Activated T-cell treated with anti-CD3 and anti-CD28 coated beads for 48 hours (primary cell): ENCODE results near the gene AASDHPPT.

ENCODE experiments used
- DNase-seq: peaks from one replicate; pipeline ENCODE4 v3.0.0-alpha.2; 2020; ENCODE audit warnings: low read depth

Gene AASDHPPT

DNA sequence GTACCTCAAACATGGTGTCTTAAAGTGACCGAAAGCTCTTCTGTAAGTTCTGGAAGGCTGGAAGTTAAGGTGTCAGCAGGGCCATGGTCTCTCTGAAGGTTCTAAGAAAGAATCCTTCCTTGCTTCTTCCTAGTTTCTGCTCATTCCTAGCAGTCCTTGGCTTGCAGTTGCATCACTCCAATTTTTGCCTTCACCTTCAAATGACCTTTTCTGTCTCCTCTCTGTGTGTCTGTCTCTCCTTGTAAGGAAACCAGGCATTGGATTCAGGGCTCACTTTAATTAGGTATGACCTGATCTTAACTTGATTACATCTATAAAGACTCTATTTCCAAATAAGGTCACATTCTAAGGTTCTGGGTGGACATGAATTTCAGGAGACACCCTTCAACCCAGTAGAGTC lies 8.7 kb downstream of the AASDHPPT start:
- no peak for DNase-seq

DNA sequence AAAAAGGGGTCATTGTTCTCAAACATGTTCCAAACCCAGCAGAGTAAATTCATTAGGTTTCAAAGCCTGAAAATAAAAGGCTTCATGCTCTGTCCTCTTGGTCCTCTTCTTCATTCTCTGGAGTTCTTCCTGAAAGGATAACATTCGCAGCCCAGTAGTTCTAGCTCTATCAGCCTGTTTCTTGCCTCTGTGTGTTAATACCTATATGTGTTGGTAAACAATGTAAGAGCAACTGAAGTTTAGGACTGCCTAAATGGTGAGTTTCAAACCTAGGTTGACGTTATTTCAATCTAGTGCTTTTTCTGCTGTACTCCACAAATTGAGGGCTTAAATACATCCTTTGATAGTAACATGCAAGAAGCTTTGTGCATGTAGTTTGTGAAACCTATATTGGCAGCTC lies 9.4 kb downstream of the AASDHPPT start:
- no peak for DNase-seq

DNA sequence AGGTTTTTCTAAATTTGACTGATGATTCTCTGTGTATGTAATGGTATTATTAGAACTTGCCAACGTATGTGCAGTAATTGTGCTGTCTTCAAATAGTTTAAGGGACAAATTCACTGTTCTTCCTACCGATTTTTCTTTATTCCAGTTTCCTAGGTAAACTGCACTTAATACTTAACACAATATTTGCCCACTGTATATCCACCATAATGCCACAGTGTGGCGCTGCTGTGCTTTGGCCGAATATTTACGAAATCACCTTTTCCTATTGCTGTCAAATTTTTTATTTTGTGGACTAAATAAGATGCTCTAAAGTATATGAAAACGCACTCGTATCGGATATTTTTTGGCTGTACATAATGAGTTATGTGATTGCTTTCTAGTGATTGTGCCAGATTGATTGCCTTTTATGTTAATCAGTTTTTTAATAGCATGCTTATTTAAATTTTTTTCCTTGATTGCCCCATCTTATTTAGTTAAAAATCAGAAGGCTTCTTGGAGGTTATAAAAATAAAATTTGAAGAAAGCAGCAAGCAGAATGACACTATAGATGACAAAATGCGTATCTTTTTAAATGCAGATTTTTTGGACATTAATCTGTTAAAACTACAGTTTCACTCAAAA lies 10.5 kb downstream of the AASDHPPT start:
- peak; percentile 24 for DNase-seq

DNA sequence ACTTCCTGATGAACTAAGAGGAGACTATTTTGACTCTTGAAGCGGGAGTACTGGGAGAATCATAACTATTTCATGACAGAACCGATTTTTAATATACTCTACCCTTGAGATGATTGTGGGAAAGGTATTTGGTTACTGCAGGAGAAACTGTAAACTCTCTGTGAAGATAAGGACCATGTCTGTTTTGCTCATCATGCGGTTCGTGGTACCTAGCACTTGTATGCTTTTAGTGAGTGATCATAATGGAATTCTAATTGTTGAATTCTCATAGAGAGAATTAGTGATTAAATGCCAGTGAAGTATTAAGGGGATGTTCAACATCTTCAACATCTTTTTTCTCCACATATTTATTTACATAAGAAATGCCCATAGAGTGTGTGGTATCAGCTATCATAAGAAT lies 11.4 kb downstream of the AASDHPPT start:
- DNase-seq = no peak

DNA sequence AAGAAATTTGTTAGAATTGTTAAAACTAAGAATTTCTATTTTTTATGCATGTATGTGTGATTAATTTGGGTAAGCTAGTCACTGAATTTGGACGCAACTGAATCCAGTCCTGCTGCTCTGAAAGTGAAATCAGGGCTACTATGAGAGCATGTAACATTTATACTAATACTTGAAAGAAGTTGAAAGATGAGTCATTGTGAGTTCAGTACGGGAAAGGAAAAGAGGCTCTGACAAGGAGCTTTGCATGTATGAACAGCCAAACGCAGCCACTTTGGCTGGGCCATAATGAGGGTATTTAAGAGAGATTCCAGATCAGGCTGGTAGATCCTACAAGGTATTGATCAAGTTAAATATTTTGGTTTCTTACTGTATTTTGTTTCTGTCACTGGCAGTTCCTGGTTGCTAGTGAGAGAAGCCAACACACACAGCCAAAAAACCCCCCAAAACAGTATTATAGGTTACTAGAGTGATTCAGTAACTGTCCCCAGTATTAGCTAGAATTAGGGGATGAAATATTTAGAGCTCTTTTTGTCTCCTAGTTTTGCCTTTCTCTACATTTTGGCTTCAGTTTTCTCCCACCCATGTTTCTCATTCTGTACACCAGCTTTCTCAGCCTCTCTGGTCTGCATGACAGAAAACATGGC lies 14.1 kb downstream of the AASDHPPT start:
- peak; percentile 14 for DNase-seq

DNA sequence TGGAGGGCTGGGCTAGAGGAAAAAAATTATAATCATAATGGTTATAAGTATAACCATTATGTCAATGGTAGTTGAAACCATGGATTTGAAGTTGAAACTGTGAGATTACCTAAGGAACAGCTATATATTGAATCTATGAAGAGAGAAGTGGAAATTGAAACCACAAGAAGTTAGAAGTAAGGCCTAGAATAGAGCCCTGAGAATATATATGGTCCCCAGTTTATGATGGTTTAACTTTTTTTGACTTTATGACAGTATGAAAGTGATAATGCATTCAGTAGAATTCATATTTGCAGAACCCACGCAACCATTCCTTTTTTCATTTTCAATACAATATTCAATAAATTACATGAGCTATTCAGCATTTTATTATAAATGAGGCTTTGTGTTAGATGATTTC lies 15.0 kb downstream of the AASDHPPT start:
- no peak for DNase-seq

DNA sequence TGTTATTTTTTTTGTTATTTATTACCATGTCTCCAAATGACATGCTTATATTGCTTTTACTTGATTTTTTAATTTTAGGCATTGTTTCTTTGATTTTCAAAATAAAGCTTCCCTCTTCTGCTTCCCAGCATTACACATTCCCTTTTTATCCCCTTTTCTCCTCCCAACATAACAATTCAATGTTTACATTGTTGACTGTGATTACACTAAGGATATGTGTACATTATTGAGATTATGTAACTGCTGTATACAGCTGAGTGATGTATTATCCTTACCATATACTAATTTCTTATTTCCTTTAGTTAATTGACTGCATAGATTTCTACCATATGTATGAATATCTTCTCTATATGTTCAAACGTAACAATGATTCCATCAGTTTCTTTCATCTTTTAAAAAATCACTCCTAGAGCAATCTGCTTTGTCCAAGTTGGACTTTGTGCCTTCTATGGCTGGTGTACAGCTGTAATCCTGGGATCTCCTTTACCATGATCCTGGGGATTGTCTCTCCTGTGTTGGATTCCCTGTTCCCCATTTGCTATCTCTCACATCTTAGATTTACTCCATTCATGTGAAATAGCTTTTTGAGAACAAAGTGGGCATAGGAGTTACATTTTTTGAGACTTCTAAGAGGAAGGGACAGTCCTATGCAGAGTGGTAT lies 21.6 kb downstream of the AASDHPPT start:
- DNase-seq = no peak

DNA sequence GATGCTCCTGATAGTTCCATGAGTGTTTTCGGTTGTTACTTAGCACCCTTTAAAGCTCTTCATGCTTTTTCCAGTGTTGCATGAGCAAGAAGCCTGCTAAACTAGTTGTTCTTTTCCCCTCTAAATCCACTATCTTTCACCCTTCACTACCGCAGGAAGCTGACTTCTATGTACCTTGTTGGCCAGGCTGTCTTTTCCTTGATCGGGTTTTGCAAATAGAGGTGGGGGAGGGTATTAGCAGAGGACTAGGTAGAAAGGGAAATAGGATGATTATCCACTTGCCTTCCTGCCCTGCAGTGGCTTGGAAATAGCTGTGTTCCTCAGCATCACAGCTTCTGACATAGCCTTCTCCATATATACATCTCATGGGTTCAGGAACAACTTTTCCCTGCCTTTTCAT lies 23.9 kb downstream of the AASDHPPT start:
- DNase-seq = no peak

DNA sequence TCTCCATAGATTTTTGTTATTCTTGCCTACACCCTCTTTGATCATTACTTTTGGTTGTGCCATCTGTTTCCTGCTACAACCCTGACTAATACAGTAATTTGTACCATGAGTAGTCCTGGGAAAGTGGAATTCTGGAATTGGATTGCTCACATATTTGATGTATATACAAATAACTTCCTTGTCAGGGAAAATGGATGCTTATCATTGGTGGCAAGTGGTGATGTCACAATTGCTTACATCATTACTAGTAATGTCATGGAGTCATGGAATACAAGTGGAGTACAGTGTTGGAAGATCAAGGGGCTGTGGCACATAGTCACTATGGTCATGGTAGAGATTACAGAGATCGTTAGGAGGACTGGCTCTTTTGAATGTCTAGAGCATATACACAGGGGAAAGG lies 24.4 kb downstream of the AASDHPPT start:
- no peak for DNase-seq

DNA sequence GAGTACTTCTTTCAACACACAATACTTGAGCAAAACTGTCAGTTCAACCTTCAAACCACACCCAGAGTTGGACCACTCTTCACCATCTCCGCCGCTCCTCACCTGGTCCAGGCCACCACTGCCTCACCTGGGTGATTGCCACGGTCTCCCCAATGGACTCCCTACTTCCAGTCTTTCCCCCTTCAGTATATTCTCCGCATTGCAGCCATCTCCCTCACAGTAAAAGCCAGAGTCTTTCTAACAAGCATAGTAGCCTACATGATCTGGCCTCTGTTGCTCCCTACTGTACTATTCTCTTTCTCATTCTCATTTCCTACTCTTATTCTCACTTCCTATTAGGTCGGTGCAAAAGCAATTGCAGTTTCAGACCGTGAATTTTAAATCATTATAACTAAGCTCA lies 28.5 kb downstream of the AASDHPPT start:
- no peak for DNase-seq

DNA sequence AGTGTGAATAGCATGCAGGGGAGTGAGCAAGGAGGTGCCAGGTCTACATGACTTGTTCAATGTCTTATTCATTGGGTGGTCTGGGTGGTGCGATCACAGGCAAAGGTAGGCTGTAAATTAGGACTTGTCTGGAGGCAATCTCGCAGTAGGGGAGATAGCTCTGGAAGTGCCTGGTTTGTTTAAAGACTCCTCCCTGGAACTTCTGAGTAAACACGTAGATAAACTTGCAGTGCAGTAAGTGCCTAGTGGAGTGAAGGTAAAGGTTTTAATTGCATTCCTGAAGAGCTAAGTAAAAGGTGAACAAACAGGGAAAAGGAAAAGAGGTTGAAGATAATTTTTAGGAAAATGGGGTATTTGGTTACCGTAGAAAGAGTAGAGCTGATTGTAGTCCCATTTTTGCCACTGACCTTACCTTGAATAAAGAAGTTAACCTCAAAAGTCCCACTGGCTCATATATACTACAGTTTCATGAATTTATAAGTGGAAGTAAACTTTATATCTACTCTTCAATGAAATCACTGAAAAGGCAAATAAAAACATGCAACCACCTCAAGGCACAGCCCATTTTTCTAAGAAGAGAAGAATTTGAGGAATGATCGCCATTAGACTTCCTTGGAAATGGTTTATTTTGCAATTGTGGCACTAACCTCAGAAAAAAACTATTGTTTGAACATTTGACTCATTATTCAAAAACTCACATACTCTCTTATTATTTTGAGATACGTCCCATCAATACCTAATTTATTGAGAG lies 44.3 kb downstream of the AASDHPPT start:
- no peak for DNase-seq

DNA sequence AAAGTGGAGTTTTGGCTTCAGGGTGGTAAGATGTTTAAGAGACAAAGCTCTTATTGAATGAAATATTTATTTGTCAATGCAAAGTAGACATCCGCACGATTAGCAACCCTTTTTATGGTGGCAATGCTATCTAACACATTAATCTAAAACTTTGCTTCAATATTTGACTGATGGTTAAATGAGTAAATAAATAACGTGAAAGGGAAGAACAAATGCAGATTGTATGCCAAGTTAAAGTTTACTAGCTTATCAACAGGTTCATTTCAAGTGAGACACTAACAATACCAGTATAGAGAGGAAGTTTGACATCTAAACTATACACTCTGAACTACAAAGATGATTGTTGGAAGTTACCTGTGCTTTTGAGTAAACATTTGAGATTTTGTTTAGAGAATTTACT lies 50.1 kb downstream of the AASDHPPT start:
- no peak for DNase-seq

DNA sequence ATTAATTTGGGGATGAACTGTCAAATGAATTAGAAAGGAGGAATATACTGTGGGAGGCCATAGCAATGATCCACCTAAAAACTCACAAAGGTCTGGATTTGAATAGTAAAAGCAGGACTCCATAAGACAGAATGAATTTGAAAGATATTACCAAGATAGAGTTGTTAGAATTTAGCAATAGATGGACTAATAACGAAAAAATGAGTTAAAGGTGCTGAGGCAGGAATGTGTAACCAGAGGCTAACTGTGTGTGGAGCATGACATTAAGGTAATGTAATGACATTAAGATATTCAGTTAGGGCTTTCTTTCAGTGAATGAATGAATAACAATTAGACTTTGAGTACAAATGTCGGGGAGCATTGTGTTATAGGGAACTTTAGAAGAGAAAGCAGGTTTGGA lies 51.3 kb downstream of the AASDHPPT start:
- DNase-seq = no peak

DNA sequence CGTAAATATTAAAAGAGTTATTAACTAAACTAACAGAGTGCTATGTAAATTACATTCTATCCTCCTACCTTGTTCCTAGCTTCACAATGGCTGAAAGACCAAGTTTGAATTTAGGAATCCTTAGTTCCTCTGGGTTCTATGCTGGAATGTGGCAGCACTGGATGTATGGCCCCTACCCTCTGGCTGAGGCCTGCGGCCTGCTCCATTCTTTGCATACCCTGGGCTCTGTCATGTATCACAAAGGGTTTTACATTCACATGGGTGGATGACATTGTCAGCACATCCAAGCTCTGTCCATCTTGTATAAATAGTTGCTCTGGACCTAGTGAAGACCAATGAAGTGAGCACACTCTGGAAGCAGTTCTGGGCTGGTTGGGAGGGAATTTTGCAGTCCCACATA lies 54.5 kb downstream of the AASDHPPT start:
- no peak for DNase-seq

DNA sequence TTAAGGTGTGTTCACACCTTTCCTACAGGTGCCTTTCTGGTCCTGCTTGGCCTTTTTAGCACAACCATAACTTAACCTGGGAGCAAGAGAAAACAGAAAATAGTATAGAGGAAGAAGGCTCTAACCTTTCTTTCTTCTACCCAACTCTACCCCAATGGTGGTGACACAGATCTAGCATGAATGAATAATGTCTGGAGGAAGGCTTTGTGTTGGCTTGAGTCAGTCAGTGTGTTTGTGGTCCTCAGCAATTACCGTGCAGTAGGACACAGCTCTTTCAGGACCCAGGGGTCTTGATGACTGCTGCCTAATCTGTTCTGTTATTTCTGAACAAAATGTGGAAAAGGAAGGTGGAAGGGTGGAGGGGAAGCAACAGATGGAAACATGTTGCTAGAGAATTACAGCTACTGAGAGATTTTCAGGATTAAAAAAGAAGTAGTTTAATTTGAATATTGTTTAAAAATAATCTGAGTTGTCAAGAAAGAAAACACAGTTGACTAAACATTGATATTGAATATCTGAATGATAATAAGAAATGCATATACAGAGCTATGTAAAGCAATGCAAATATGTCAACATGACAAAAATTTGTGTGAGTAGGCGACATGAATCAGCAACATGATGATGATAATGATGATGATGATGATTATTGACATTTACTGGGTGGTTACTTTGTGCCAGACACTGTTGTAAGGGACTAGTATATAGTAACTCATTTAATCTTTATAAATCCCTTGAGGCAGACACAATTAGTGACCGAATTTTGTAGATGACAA lies 55.3 kb downstream of the AASDHPPT start:
- DNase-seq = no peak

DNA sequence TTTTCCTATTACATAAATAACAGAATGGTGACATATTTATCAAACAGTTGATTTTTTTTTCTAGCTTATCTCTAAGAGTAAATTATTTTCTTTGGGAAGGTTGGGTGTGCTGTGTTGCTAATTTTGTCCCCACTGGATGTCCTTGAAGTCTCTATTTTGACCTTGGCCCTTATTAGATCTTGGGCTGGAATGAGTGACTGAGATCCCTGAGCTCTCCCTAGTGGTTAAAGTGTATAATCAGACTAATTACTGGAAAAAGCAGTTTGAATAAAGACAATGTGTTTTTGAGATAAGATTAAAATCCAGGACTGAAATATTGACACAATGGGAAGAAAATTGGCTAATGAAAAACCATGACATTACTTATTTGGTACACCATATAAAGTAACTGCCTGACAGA lies 56.1 kb downstream of the AASDHPPT start:
- no peak for DNase-seq

DNA sequence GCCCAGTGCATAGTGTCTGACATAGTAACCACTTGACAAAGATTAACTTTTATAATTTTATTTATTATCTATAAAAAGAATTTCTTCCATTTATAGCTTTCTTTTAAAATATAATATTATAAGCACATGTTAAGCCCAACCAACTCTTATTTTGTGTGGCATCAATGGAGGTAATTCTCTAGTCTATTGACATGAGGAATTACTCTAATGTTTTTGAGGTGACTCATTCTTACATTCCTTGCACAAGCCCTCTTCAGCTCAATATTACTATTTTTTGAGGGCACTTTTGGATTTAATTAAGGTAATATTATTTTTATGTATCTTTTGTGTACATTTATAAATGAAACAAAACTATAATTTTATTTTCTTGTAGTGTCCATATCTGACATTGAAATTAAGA lies 59.6 kb downstream of the AASDHPPT start:
- no peak for DNase-seq

DNA sequence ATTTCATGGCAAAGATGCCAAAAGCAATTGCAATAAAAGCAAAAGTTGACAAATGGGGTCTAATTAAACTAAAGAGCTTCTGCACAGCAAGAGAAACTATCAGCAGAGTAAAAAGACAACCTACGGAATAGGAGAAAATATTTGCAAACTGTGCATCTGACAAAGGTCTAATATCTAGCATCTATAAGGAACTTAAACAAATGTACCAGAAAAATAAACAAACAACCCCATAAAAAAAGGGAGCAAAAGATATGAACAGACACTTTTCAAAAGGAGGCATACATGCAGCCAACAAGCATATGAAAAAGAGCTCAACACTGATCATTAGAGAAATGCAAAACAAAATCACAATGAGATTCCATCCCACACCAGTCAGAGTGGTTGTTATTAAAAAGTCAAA lies 60.3 kb downstream of the AASDHPPT start:
- DNase-seq = no peak
